H1 (cell line): Measurements from ENCODE around the gene FKBP5. TPM values are rescaled to one million over a fixed set of nuclear protein-coding genes. Genes with fewer than 3 reads are reported as not detected.

ENCODE experiments used
- CTCF ChIA-PET: fragments of 300-600 bp; sonication (Branson Sonifier 250); formaldehyde crosslinking; loops from one replicate; lab custom pipeline; 2021; ENCODE audit not compliant: partially characterized antibody; lab: Charles Lee
- POLR2A ChIA-PET: fragments of 300-600 bp; sonication (Branson Sonifier 250); formaldehyde crosslinking; loops from one replicate; lab custom pipeline; 2021; ENCODE audit warnings: inconsistent platforms; ENCODE audit not compliant: partially characterized antibody; lab: Charles Lee
- DNase-seq, 2 experiments: peaks; one replicate each; pipeline versions ENCODE4 v3.0.0 to v3.0.0-alpha.2; 2010 to 2022; ENCODE audit warnings: low spot score in 2 of 2, low read depth in 1 of 2, mixed read lengths in 1 of 2
- FAIRE-seq: peaks from 2 replicates; lab custom pipeline; 2011; peaks lifted over from hg19 to GRCh38; lab: Jason Lieb, UNC
- H2AFZ ChIP-seq: 2 replicates; pipeline ENCODE4 v1.8.1; 2012; ENCODE audit warnings: low read length, inconsistent platforms
- H2AK5ac ChIP-seq: 2 replicates; pipeline ENCODE4 v1.6.1; 2013; ENCODE audit warnings: low read depth, low read length
- H2BK120ac ChIP-seq: replicated peaks from 2 replicates; pipeline ENCODE3; 2013; ENCODE audit warnings: low read depth, low read length, inconsistent platforms
- H2BK12ac ChIP-seq: 2 replicates; pipeline ENCODE4 v1.6.1; 2013; ENCODE audit warnings: low read depth, low read length
- H2BK15ac ChIP-seq: 2 replicates; pipeline ENCODE4 v1.6.1; 2013; ENCODE audit warnings: low read length
- H2BK20ac ChIP-seq: 2 replicates; pipeline ENCODE4 v1.6.1; 2013; ENCODE audit warnings: low read length
- H2BK5ac ChIP-seq: 2 replicates; pipeline ENCODE4 v1.6.1; 2013; ENCODE audit warnings: low read depth, low read length
- H3K14ac ChIP-seq: 2 replicates; pipeline ENCODE4 v1.6.1; 2013; ENCODE audit warnings: inconsistent platforms; ENCODE audit not compliant: insufficient read length
- H3K18ac ChIP-seq: 2 replicates; pipeline ENCODE4 v1.6.1; 2013; ENCODE audit warnings: low read length; ENCODE audit errors: extremely low read depth
- H3K23ac ChIP-seq: 2 replicates; pipeline ENCODE4 v1.6.1; 2013; ENCODE audit warnings: inconsistent platforms; ENCODE audit not compliant: insufficient read length
- H3K23me2 ChIP-seq: 2 replicates; pipeline ENCODE4 v1.6.1; 2013; ENCODE audit warnings: low read depth, low read length
- H3K27ac ChIP-seq: 2 replicates; pipeline ENCODE4 v1.6.1; 2011; ENCODE audit warnings: low read depth, low read length, inconsistent platforms
- H3K27me3 ChIP-seq, 4 experiments: replicated peaks in 1 of 4; 1 replicate in 1 of 4; 2 replicates in 3 of 4; pipeline versions ENCODE4 v1.6.1 to v1.8.1; 2011 to 2013; ENCODE audit warnings: low read length in 3 of 4, mild to moderate bottlenecking in 3 of 4, inconsistent platforms in 2 of 4, mixed read lengths in 2 of 4, moderate library complexity in 1 of 4; ENCODE audit not compliant: control insufficient read depth in 3 of 4, insufficient read depth in 3 of 4; ENCODE audit errors: extremely low read depth in 1 of 4
- H3K36me3 ChIP-seq, 4 experiments: 2 replicates each; pipeline versions ENCODE4 v1.6.1 to v1.8.1; 2011 to 2013; ENCODE audit warnings: mild to moderate bottlenecking in 4 of 4, low read length in 3 of 4, moderate library complexity in 2 of 4, control low read depth in 1 of 4, inconsistent platforms in 1 of 4; ENCODE audit not compliant: insufficient read depth in 4 of 4, control insufficient read depth in 2 of 4
- H3K4ac ChIP-seq: replicated peaks from 2 replicates; pipeline ENCODE3; 2013; ENCODE audit warnings: low read length, low read depth, mixed read lengths, inconsistent platforms; ENCODE audit not compliant: insufficient read length
- H3K4me1 ChIP-seq, 4 experiments: replicated peaks in 1 of 4; 1 replicate in 1 of 4; 2 replicates in 3 of 4; pipeline versions ENCODE4 v1.6.1 to v1.8.1; 2011 to 2013; ENCODE audit warnings: low read length in 3 of 4, inconsistent platforms in 2 of 4, mixed read lengths in 1 of 4; ENCODE audit not compliant: insufficient read depth in 4 of 4, control insufficient read depth in 3 of 4
- H3K4me2 ChIP-seq, 2 experiments: 2 replicates each; pipeline versions ENCODE4 v1.6.1 to v1.8.1; 2011 to 2013; ENCODE audit warnings: low read depth in 2 of 2, low read length in 2 of 2, control low read depth in 1 of 2, inconsistent platforms in 1 of 2, mild to moderate bottlenecking in 1 of 2; ENCODE audit not compliant: insufficient read depth in 1 of 2
- H3K4me3 ChIP-seq, 4 experiments: fragments of 200-600, 300-600 bp in 1 of 4; sonication (generic), shearing (Covaris generic), sonication (Bioruptor Twin) in 1 of 4; 2 replicates each; pipeline versions ENCODE4 v1.5.1 to v1.8.1; 2011 to 2016; ENCODE audit warnings: low read length in 4 of 4, low read depth in 3 of 4, control low read depth in 2 of 4, inconsistent platforms in 2 of 4, mild to moderate bottlenecking in 2 of 4, mixed read lengths in 1 of 4, moderate library complexity in 1 of 4; ENCODE audit not compliant: insufficient read depth in 2 of 4; ENCODE audit errors: extremely low read depth in 1 of 4
- H3K56ac ChIP-seq: replicated peaks from 2 replicates; pipeline ENCODE3; 2013; ENCODE audit warnings: low read depth, mild to moderate bottlenecking, mixed read lengths, low read length, inconsistent platforms; ENCODE audit not compliant: insufficient read length
- H3K79me1 ChIP-seq: 2 replicates; pipeline ENCODE4 v1.6.1; 2013; ENCODE audit warnings: low read depth, low read length, control low read depth
- H3K79me2 ChIP-seq, 2 experiments: 2 replicates each; pipeline versions ENCODE4 v1.6.1 to v1.8.1; 2012 to 2013; ENCODE audit warnings: low read length in 2 of 2, mild to moderate bottlenecking in 2 of 2, inconsistent platforms in 1 of 2; ENCODE audit not compliant: insufficient read depth in 2 of 2, control insufficient read depth in 1 of 2
- H3K9ac ChIP-seq, 4 experiments: replicated peaks in 1 of 4; 1 replicate in 1 of 4; 2 replicates in 3 of 4; pipeline versions ENCODE4 v1.6.1 to v1.8.1; 2011 to 2013; ENCODE audit warnings: low read depth in 3 of 4, low read length in 3 of 4, control low read depth in 2 of 4, mild to moderate bottlenecking in 2 of 4, moderate library complexity in 2 of 4, inconsistent platforms in 1 of 4; ENCODE audit errors: extremely low read depth in 1 of 4
- H3K9me3 ChIP-seq, 2 experiments: 2 replicates each; pipeline versions ENCODE4 v1.6.1 to v1.8.1; 2012 to 2013; ENCODE audit warnings: mild to moderate bottlenecking in 2 of 2, moderate library complexity in 2 of 2, control low read depth in 1 of 2, inconsistent platforms in 1 of 2, low read depth in 1 of 2, low read length in 1 of 2, mixed read lengths in 1 of 2; ENCODE audit not compliant: insufficient read depth in 2 of 2
- H4K20me1 ChIP-seq, 2 experiments: replicated peaks in 1 of 2; 2 replicates each; pipeline versions ENCODE3 to v1.8.1; 2011 to 2013; ENCODE audit warnings: inconsistent platforms in 2 of 2, low read length in 2 of 2, mild to moderate bottlenecking in 1 of 2; ENCODE audit not compliant: insufficient read depth in 2 of 2, control insufficient read depth in 1 of 2
- H4K5ac ChIP-seq: 2 replicates; pipeline ENCODE4 v1.6.1; 2013; ENCODE audit warnings: low read length, low read depth, mixed read lengths, inconsistent platforms; ENCODE audit not compliant: insufficient read length
- H4K8ac ChIP-seq: 2 replicates; pipeline ENCODE4 v1.8.0; 2013; ENCODE audit warnings: mild to moderate bottlenecking, moderate library complexity, low read length, inconsistent platforms; ENCODE audit not compliant: insufficient read depth; ENCODE audit errors: extremely low read depth
- H4K91ac ChIP-seq: replicated peaks from 2 replicates; pipeline ENCODE3; 2013; ENCODE audit warnings: low read length, mixed read lengths, inconsistent platforms; ENCODE audit not compliant: insufficient read length
- CEBPB ChIP-seq: IDR thresholded peaks from 2 replicates; pipeline ENCODE4 v1.6.1; 2012; ENCODE audit warnings: low read depth, low read length
- SP4 ChIP-seq: IDR thresholded peaks from 2 replicates; pipeline ENCODE4 v1.6.1; 2012; ENCODE audit warnings: low read length, inconsistent platforms
- WGBS, 2 experiments: shearing (Covaris generic) in 1 of 2; methylation state at CpG; one replicate each; pipeline versions ENCODE4 v1.1.6 to v1.1.7; 2013 to 2015; ENCODE audit warnings: low lambda C conversion rate in 2 of 2, mixed read lengths in 2 of 2, inconsistent platforms in 1 of 2, low coverage in 1 of 2, missing lambda C conversion rate in 1 of 2; ENCODE audit not compliant: insufficient replicate concordance in 2 of 2, insufficient coverage in 1 of 2, insufficient read length in 1 of 2; ENCODE audit errors: extremely low coverage in 1 of 2, missing lambda C conversion rate in 1 of 2; 5-methylcytosine and 5-hydroxymethylcytosine counted together
- polyA plus RNA-seq, 7 experiments: library from polyadenylated mRNA; depleted of rRNA in 3 of 7; stranded (reverse) in 5 of 7; unstranded in 2 of 7; fragments of >200 nt in 5 of 7; fragments of 200-250 nt in 2 of 7; gene quantifications; 1 replicate in 5 of 7; 2 replicates in 1 of 7; 4 replicates in 1 of 7; pipeline versions ENCODE4 v1.2.1 to v1.2.3, GENCODE V29; 2011 to 2013; ENCODE audit warnings: missing spikeins in 2 of 7, mixed read lengths in 2 of 7
- total RNA-seq: library from RNA; stranded (reverse); fragmentation: NEBNext Ultra II Directional; extraction: Animal tissue kit (Norgen Biotek cat#: 25700); gene quantifications from 2 replicates; pipeline ENCODE4 v1.2.1, GENCODE V29; 2021

Gene FKBP5
- total and polyA plus RNA-seq, 2 of the 8 experiments (the other 6 are each of a cell fraction or from before 2014, with no cell fraction given), result 14.3 to 40.4 TPM

DNA sequence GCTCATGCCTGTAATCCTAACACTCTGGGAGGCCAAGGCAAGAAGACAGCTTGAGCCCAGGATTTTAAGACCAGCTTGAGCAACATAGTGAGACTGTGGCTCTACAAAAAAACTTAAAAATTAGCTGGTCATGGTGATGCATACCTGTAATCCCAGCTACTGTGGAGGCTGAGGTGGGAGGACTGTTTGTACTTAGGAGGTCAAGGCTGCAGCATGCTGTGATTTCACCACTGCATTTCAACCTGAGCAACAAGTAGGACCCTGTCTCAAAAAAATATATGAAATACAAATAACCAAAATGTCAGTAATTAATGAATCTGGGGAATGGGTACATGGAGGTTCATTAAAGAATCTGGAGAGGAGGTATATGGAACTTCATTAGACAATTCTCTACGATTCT, 9.9 kb downstream of the FKBP5 start:
- no peak for FAIRE-seq
- no peak overlapping the region for H3K14ac ChIP-seq
- DNase-seq, result no peak
- H3K36me3 ChIP-seq, result no peaks in the 10 kb centered on the region; a peak in 1 of 8 replicates
- H3K56ac ChIP-seq, result no peak overlapping the region
- H2AFZ ChIP-seq, result no peak overlapping the region
- H4K20me1 ChIP-seq, result no peaks in the 10 kb centered on the region
- H3K9me3 ChIP-seq, result no peaks in the 10 kb centered on the region
- H2BK5ac ChIP-seq, result no peak overlapping the region
- 88% methylated on average over 1 of the region's 1 CpG; no CpG with 5 or more reads in 1 of the 2 experiments for WGBS, 2 experiments
- no peak overlapping the region for H2BK12ac ChIP-seq
- no peak overlapping the region for H3K27ac ChIP-seq
- H4K91ac ChIP-seq, result no peak overlapping the region
- H3K23ac ChIP-seq, result no peak overlapping the region
- H3K79me1 ChIP-seq, result no peaks in the 10 kb centered on the region; the same call in 1 of the 2 replicates
- no peak overlapping the region for H2BK15ac ChIP-seq
- POLR2A ChIA-PET, result interaction anchor here (0.8 kb wide), 1 partner anchor 68 kb away, joined by 3 read pairs; no protein-coding TSS in a partner anchor
- peaks cover 0 to 3% (median 0%) of the 10 kb centered on the region in 4 experiments; a peak in 1 of 7 replicates for H3K4me1 ChIP-seq
- no peak overlapping the region for H4K5ac ChIP-seq
- H3K27me3 ChIP-seq, result no peaks in the 10 kb centered on the region
- no peak overlapping the region for H3K4me3 ChIP-seq
- no peak overlapping the region for H3K4ac ChIP-seq
- H3K9ac ChIP-seq, result no peak overlapping the region
- H2BK120ac ChIP-seq, result no peak overlapping the region
- no peak overlapping the region for H3K4me2 ChIP-seq
- H2AK5ac ChIP-seq, result no peak overlapping the region
- H4K8ac ChIP-seq, result no peak overlapping the region
- H3K79me2 ChIP-seq, result peaks cover 0 to 80% of the 10 kb centered on the region in 2 experiments; a peak in 2 of 4 replicates
- H3K23me2 ChIP-seq, result no peaks in the 10 kb centered on the region; the same call in 1 of the 2 replicates
- H2BK20ac ChIP-seq, result no peak overlapping the region
- H3K18ac ChIP-seq, result no peak overlapping the region
- CTCF ChIA-PET, result interaction anchor here (1.0 to 1.4 kb wide), 3 partner anchors 58 to 119 kb away, joined by 3 to 4 read pairs (median 3); no protein-coding TSS in a partner anchor
- TF ChIP-seq SP4 (no peak), CEBPB (no peak)
